Measurements from ENCODE around the gene TBC1D8. TPM values are rescaled to one million over a fixed set of nuclear protein-coding genes. Genes with fewer than 3 reads are reported as not detected.

TBC1D8 gene
- total RNA-seq, 1 donor from 2014 or later, result 0.51 TPM

GRCh38 chr2:100963026-100963375 lies 188.2 kb downstream of the TBC1D8 start:
- intact Hi-C loops (cut with micrococcal nuclease), result no loop called here

GRCh38 chr2:100962366-100963025 lies 188.7 kb downstream of the TBC1D8 start:
- intact Hi-C loops (cut with micrococcal nuclease), result no loop called here

- intact Hi-C loops (cut with micrococcal nuclease), result no loop called here
Measured at GRCh38 chr2:100960688-100961087, 190.5 kb downstream of the TBC1D8 start.

GRCh38 chr2:100959225-100959880 lies 191.8 kb downstream of the TBC1D8 start:
- intact Hi-C loops (cut with micrococcal nuclease), result no loop called here

- intact Hi-C loops (cut with micrococcal nuclease), result no loop called here
Measured at GRCh38 chr2:100957996-100958653, 193.1 kb downstream of the TBC1D8 start.

Other genes starting within 250 kb of the TBC1D8 start
- gene RPL31, start 149.1 kb downstream of the TBC1D8 start, total RNA-seq, result 914 and 930 TPM in 2 replicates
- gene CNOT11, start 101.5 kb upstream of the TBC1D8 start, total RNA-seq, result 66.2 and 68.7 TPM in 2 replicates
- 113 and 117 TPM in 2 replicates for gene RNF149, start 157.3 kb upstream of the TBC1D8 start, total RNA-seq
- 0.24 and 0.25 TPM in 2 replicates for gene CREG2, start 236.1 kb upstream of the TBC1D8 start, total RNA-seq

Measured in T-helper 1 cell treated with Interleukin-12 subunit alpha and Interleukin-12 subunit beta and Interleukin-4 antibody, amounts not matched to agents 30 ng/mL and 1 ng/mL, for 36 hours (primary cell).